ENCODE results near the gene GLRB.
"Not testable (repeated sequence)": the region's sequence is repeated elsewhere in the genome, so short reads cannot be mapped to it uniquely, and the experiment has no call there.

- TF ChIP-seq ZNF274 (IDR thresholded peaks at IDR 0.05; ENCODE audit: low read depth, low read length); YY1 (IDR thresholded peaks at IDR 0.05; ENCODE audit: insufficient read depth, insufficient read length); SUZ12 (IDR thresholded peaks at IDR 0.05; ENCODE audit: extremely low read depth, insufficient read depth, insufficient read length): not testable (repeated sequence)
These were observed 104.3 kb downstream of the GLRB start for GRCh38 chr4:157180268-157180667.

Data from NT2/D1 (cell line).